Activated CD8-positive, alpha-beta T cell treated with anti-CD3 and anti-CD28 coated beads, Interleukin-2, amount 10 ng/mL, durations not matched to agents 7 days and 5 days (primary cell): ENCODE data around the gene SOCS2. TPM values are rescaled to one million over a fixed set of nuclear protein-coding genes. Genes with fewer than 3 reads are reported as not detected.

ENCODE experiments used
- ATAC-seq: fragments of 150-1000 bp; cut with Tn5 transposase; one replicate; pipeline ENCODE4 v1.10.0; 2021; ENCODE audit warnings: moderate library complexity
- CTCF ChIA-PET: fragments of 350-600 bp; sonication (Branson Sonifier 250); formaldehyde crosslinking; loops from one replicate; lab custom pipeline; 2021; ENCODE audit warnings: antibody characterized with exemption; lab: Charles Lee
- POLR2A ChIA-PET: fragments of 350-600 bp; sonication (Branson Sonifier 250); formaldehyde crosslinking; loops from one replicate; lab custom pipeline; 2021; ENCODE audit warnings: antibody characterized with exemption; lab: Charles Lee
- DNase-seq: peaks from one replicate; pipeline ENCODE4 v3.0.0-alpha.2; 2020
- H3K27ac Mint-ChIP-seq: one replicate; pipeline ENCODE4 v1.8.0; 2021; ENCODE audit warnings: mild to moderate bottlenecking, mixed read lengths
- H3K27me3 Mint-ChIP-seq: one replicate; pipeline ENCODE4 v1.8.0; 2021; ENCODE audit warnings: low read depth, mixed read lengths
- H3K36me3 Mint-ChIP-seq: one replicate; pipeline ENCODE4 v1.8.0; 2021; ENCODE audit warnings: low read depth, mixed read lengths
- H3K4me1 Mint-ChIP-seq: one replicate; pipeline ENCODE4 v1.8.0; 2021; ENCODE audit warnings: low read depth, mixed read lengths
- H3K4me3 Mint-ChIP-seq: one replicate; pipeline ENCODE4 v1.8.0; 2021; ENCODE audit warnings: mild to moderate bottlenecking, mixed read lengths
- H3K9me3 Mint-ChIP-seq: one replicate; pipeline ENCODE4 v1.8.0; 2022; ENCODE audit warnings: mixed read lengths; ENCODE audit not compliant: insufficient read depth
- total RNA-seq, 2 experiments: library from RNA; stranded (reverse); gene quantifications; one replicate each; pipeline ENCODE4 v1.2.3, GENCODE V29; 2021

Gene SOCS2
- total RNA-seq, 2 experiments from 2014 or later: 33.7 to 39.0 TPM

DNA sequence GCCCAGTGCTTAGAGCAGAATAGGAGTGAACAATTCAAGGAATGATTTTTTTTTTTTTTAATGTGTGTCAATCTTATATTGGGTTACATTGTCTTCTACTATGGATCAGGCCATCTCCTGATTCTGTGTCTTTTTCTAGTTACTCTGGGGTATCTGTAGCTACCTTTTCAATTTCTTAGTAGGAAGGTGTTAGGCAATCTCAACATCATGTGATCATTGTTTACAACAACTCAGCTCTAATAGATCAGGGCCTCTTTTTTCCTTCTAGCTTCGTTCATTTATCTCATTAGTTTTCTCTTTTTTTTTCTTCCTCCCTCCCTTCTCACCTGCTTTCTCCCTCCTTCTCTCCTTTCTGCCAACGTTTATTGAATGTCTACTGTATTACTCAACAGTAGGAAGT, 8.9 kb downstream of the SOCS2 start:
- POLR2A ChIA-PET: interaction anchor here (0.7 kb wide), 1 partner anchor 11 kb away, joined by 3 read pairs; no protein-coding TSS in a partner anchor
- Mint-ChIP-seq H3K4me1 (peaks cover 4% of the 10 kb centered on the region), H3K27ac (no peak overlapping the region), H3K4me3 (no peak overlapping the region), H3K36me3 (peaks cover 52% of the 10 kb centered on the region), H3K27me3 (peaks cover 2% of the 10 kb centered on the region), H3K9me3 (no peaks in the 10 kb centered on the region)
- CTCF ChIA-PET: interaction anchor here (0.6 to 2.8 kb wide), 4 partner anchors 14 to 585 kb away, joined by 3 to 9 read pairs (median 3); no protein-coding TSS in a partner anchor
- DNase-seq (no peak), ATAC-seq (no peak)

DNA sequence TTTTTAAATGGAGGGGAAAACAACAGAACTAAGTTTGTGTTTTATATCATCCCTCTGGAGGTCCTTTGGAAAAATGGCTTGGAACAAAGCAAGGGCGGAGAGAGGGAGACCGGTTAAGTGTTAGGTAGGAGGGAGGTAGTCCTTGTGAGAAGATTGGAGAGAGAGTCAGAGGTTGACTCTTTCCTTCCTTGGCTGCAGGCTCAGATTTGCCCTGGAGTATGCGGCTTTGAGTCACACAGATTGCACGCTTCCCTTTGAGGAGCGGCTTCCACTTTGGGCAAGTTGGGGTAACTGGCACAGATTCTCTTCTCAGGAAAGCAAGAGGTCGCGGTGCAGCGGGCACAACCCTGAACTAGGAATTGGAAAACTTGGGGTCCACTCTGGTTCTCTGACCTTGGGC, 9.9 kb downstream of the SOCS2 start:
- Mint-ChIP-seq H3K27me3 (peaks cover 4% of the 10 kb centered on the region), H3K4me1 (peaks cover 9% of the 10 kb centered on the region), H3K4me3 (no peak overlapping the region), H3K27ac (no peak overlapping the region), H3K36me3 (peaks cover 42% of the 10 kb centered on the region), H3K9me3 (no peaks in the 10 kb centered on the region)
- DNase-seq (no peak), ATAC-seq (no peak)
- POLR2A ChIA-PET: no interaction called here
- CTCF ChIA-PET: interaction anchor here (1.0 to 2.8 kb wide), 2 partner anchors 519 to 520 kb away, joined by 5 to 9 read pairs; no protein-coding TSS in a partner anchor

DNA sequence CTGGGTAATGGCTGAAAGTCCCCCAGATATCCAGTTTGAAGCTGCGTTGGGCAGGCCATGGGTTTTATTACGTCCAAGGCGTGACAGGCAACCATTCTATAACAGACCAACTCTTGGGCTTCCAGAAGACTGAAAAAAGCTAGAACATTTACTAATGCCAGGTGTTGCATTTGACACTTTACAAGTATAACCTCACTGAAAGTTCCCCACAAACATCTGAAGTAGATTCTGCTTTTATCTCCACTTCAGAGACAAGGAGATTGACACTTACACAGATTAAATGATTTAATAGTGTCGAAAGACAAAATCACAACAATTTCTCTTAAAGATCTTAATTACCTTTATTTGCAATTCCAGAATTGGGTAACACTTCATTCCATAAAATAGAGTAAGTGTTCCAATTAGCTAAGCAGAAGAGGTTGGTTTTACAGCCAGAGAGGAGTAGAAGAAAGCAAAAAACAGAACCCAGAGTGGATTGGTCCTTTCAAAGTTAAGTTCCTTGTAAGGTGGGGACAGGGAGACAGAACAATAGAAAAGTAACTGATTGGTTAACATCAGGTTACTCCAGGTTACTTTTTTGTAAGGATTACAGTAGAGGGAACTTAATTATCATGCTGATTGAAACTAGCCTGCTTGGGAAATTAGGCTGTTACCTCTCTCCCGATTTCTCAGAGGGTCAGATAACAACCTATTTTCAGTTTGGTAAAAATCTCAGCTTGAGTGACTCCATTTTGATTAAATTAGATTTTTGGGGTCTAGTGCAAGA, 11.3 kb downstream of the SOCS2 start:
- Mint-ChIP-seq H3K4me3 (no peak overlapping the region), H3K4me1 (peaks cover 20% of the 10 kb centered on the region), H3K9me3 (no peaks in the 10 kb centered on the region), H3K27me3 (peaks cover 5% of the 10 kb centered on the region), H3K27ac (no peak overlapping the region), H3K36me3 (peaks cover 30% of the 10 kb centered on the region)
- DNase-seq (no peak), ATAC-seq (no peak)
- CTCF ChIA-PET: interaction anchor here (0.9 to 1.7 kb wide), 3 partner anchors 11 to 519 kb away, joined by 4 to 5 read pairs (median 5); partner anchors contain the start of gene SOCS2
- POLR2A ChIA-PET: interaction anchor here (0.7 kb wide), 1 partner anchor 8 kb away, joined by 3 read pairs; no protein-coding TSS in a partner anchor

DNA sequence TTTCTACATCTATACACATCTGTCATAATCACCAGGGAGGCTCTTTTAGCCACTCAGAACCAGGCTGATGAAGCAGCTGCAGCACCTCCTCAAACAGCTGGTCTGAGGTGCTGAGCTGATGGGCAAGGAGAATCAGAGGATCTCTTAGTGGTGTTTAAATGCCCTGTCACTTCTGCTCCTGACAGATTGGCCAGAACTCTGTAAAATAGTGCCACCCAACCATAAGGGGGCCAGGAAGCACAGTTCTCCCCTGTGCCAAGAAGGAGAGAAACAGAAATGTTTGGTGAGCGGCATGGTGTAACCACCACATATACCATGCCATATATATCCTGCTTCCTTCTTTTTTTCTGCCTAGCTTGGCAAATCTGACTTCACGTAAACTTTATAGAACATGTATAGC, 12.8 kb downstream of the SOCS2 start:
- H3K9me3 Mint-ChIP-seq: no peaks in the 10 kb centered on the region
- H3K27me3 Mint-ChIP-seq: peaks cover 10% of the 10 kb centered on the region
- DNase-seq (no peak), ATAC-seq (no peak)
- peaks cover 32% of the 10 kb centered on the region for H3K4me1 Mint-ChIP-seq
- H3K36me3 Mint-ChIP-seq: peaks cover 18% of the 10 kb centered on the region
- H3K27ac Mint-ChIP-seq: no peak overlapping the region
- POLR2A ChIA-PET: no interaction called here
- H3K4me3 Mint-ChIP-seq: no peak overlapping the region
- CTCF ChIA-PET: no interaction called here

GRCh38 chr12:93587611-93588010, 15.1 kb downstream of the SOCS2 start:
- no peak overlapping the region for H3K4me3 Mint-ChIP-seq
- H3K27me3 Mint-ChIP-seq: peaks cover 19% of the 10 kb centered on the region
- ChIA-PET POLR2A (interaction anchor here (1.1 kb wide), 1 partner anchor 17 kb away, joined by 3 read pairs; no protein-coding TSS in a partner anchor), CTCF (interaction anchor here (1.7 kb wide), 1 partner anchor 514 kb away, joined by 8 read pairs; no protein-coding TSS in a partner anchor)
- H3K36me3 Mint-ChIP-seq: peaks cover 5% of the 10 kb centered on the region
- no peaks in the 10 kb centered on the region for H3K9me3 Mint-ChIP-seq
- peak; percentile 41 for ATAC-seq
- peak; percentile 30 for DNase-seq
- no peak overlapping the region for H3K27ac Mint-ChIP-seq
- peaks cover 45% of the 10 kb centered on the region for H3K4me1 Mint-ChIP-seq

- no peak overlapping the region for H3K4me3 Mint-ChIP-seq
- H3K9me3 Mint-ChIP-seq: no peaks in the 10 kb centered on the region
- H3K27me3 Mint-ChIP-seq: peaks cover 27% of the 10 kb centered on the region
- no peak for ATAC-seq
- peaks cover 45% of the 10 kb centered on the region for H3K4me1 Mint-ChIP-seq
- peaks cover 2% of the 10 kb centered on the region for H3K36me3 Mint-ChIP-seq
- H3K27ac Mint-ChIP-seq: no peak overlapping the region
- no peak for DNase-seq
- POLR2A ChIA-PET: interaction anchor here (1.7 kb wide), 1 partner anchor 19 kb away, joined by 4 read pairs; no protein-coding TSS in a partner anchor
- CTCF ChIA-PET: no interaction called here
These were observed 16.6 kb downstream of the SOCS2 start for GRCh38 chr12:93589081-93589480.

- peak; percentile 86 for ATAC-seq
- Mint-ChIP-seq H3K36me3 (peaks cover 2% of the 10 kb centered on the region), H3K4me1 (peaks cover 45% of the 10 kb centered on the region), H3K27me3 (peaks cover 43% of the 10 kb centered on the region), H3K4me3 (peak overlapping the region; percentile 82), H3K27ac (peak overlapping the region; percentile 35), H3K9me3 (no peaks in the 10 kb centered on the region)
- DNase-seq: peak; percentile 54
- ChIA-PET CTCF (interaction anchor here (0.6 to 2.1 kb wide), 7 partner anchors 22 to 511 kb away, joined by 3 to 7 read pairs (median 4); no protein-coding TSS in a partner anchor), POLR2A (interaction anchor here (0.6 kb wide), 1 partner anchor 10 kb away, joined by 3 read pairs; no protein-coding TSS in a partner anchor)
These were observed 18.8 kb downstream of the SOCS2 start for GRCh38 chr12:93591137-93591868.

GRCh38 chr12:93592641-93593406, 20.3 kb downstream of the SOCS2 start:
- H3K27ac Mint-ChIP-seq: no peak overlapping the region
- peaks cover 31% of the 10 kb centered on the region for H3K4me1 Mint-ChIP-seq
- ChIA-PET CTCF (interaction anchor here (0.7 to 3.4 kb wide), 4 partner anchors 90 to 510 kb away, joined by 3 to 14 read pairs (median 4); no protein-coding TSS in a partner anchor), POLR2A (no interaction called here)
- no peaks in the 10 kb centered on the region for H3K9me3 Mint-ChIP-seq
- peaks cover 2% of the 10 kb centered on the region for H3K36me3 Mint-ChIP-seq
- peaks cover 47% of the 10 kb centered on the region for H3K27me3 Mint-ChIP-seq
- DNase-seq (no peak), ATAC-seq (no peak)
- no peak overlapping the region for H3K4me3 Mint-ChIP-seq

DNA sequence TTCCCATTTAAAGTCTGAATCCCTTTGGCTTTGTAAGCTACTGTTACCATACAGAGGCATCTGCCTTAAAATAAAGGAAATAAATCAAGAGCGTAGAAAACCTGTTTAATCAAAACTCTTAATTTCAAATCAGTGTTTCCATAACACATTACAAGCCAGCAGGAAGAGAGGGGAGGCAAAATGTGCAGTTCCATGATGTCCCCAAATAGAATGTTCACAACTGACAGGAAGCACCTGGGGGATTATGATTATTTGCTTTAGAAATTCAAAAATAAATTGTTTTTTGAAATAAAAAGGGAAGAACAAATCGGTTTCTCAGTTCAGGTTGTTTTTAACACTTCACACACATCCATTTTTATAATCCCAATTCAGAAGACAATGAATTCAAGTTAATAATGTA, 21.4 kb downstream of the SOCS2 start:
- H3K27ac Mint-ChIP-seq: no peak overlapping the region
- ATAC-seq (no peak), DNase-seq (no peak)
- peaks cover 24% of the 10 kb centered on the region for H3K4me1 Mint-ChIP-seq
- peaks cover 50% of the 10 kb centered on the region for H3K27me3 Mint-ChIP-seq
- H3K9me3 Mint-ChIP-seq: no peaks in the 10 kb centered on the region
- CTCF ChIA-PET: interaction anchor here (3.4 kb wide), 1 partner anchor 509 kb away, joined by 14 read pairs; no protein-coding TSS in a partner anchor
- POLR2A ChIA-PET: no interaction called here
- H3K4me3 Mint-ChIP-seq: no peak overlapping the region
- peaks cover 2% of the 10 kb centered on the region for H3K36me3 Mint-ChIP-seq

DNA sequence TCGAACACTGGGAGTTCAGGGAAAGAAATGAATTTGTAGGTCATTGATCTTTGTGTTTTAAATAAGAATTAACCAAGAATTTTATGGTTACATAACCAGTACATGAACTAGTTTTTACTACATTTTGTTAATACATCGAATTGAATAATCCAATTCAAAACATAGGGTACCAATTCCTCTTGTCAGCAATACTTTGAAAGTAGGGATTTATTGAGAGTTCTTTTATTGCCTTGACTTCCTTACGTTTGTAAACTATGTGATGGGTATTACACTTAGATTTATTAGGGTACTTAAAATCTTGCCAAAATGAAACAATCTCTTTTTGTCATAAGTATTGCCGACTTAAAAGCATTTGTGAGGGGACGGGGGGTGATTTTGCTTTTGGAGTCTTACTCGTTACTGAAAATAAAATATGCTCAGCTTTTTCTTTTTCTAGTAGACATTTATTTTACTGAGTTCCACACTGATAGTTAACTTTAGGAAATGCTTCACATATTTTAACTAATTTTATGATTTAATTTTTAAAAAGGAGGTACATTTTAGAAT, 22.4 kb downstream of the SOCS2 start:
- Mint-ChIP-seq H3K4me3 (no peak overlapping the region), H3K36me3 (no peaks in the 10 kb centered on the region), H3K9me3 (no peaks in the 10 kb centered on the region), H3K4me1 (peaks cover 15% of the 10 kb centered on the region), H3K27me3 (peaks cover 51% of the 10 kb centered on the region), H3K27ac (no peak overlapping the region)
- ChIA-PET CTCF (interaction anchor here (3.4 kb wide), 1 partner anchor 508 kb away, joined by 14 read pairs; no protein-coding TSS in a partner anchor), POLR2A (interaction anchor here (1.0 kb wide), 1 partner anchor 81 kb away, joined by 3 read pairs; no protein-coding TSS in a partner anchor)
- no peak for ATAC-seq
- no peak for DNase-seq
